Calu3 (cell line): ENCODE data around the gene OR11A1. TPM values are rescaled to one million over a fixed set of nuclear protein-coding genes. Genes with fewer than 3 reads are reported as not detected.

Experiments used
- BruUV-seq: library from RNA; stranded (reverse); fragments of 400-500 nt; replicated peaks from 2 replicates; lab custom pipeline; 2021; lab: Mats Ljungman, UMichigan
- CTCF ChIA-PET: fragments of 300-600 bp; sonication (Branson Sonifier 250); formaldehyde crosslinking; loops from one replicate; lab custom pipeline; 2022; ENCODE audit warnings: antibody characterized with exemption; lab: Charles Lee
- DNase-seq: peaks from one replicate; pipeline ENCODE4 v3.0.0; 2022
- H3K27ac Mint-ChIP-seq: one replicate; pipeline ENCODE4 v1.8.0; 2022; ENCODE audit warnings: mixed read lengths; ENCODE audit not compliant: unreplicated experiment
- H3K27me3 Mint-ChIP-seq: one replicate; pipeline ENCODE4 v1.8.0; 2022; ENCODE audit warnings: mixed read lengths; ENCODE audit not compliant: unreplicated experiment
- H3K36me3 Mint-ChIP-seq: one replicate; pipeline ENCODE4 v1.8.0; 2022; ENCODE audit warnings: mild to moderate bottlenecking, moderate library complexity, mixed read lengths; ENCODE audit not compliant: insufficient read depth, unreplicated experiment
- H3K4me1 Mint-ChIP-seq: one replicate; pipeline ENCODE4 v1.8.0; 2022; ENCODE audit warnings: mild to moderate bottlenecking, low read depth, mixed read lengths; ENCODE audit not compliant: unreplicated experiment
- H3K4me3 Mint-ChIP-seq: one replicate; pipeline ENCODE4 v1.8.0; 2022; ENCODE audit warnings: mild to moderate bottlenecking, low read depth, moderate library complexity, mixed read lengths; ENCODE audit not compliant: unreplicated experiment
- H3K9me3 Mint-ChIP-seq: one replicate; pipeline ENCODE4 v1.8.0; 2022; ENCODE audit warnings: low read depth, mixed read lengths; ENCODE audit not compliant: unreplicated experiment
- CTCF ChIP-seq: fragments of 200-600 bp; IDR thresholded peaks from one replicate; pipeline ENCODE4 v1.8.0; 2022; ENCODE audit warnings: antibody characterized with exemption; ENCODE audit not compliant: unreplicated experiment
- intact Hi-C: fragments of 100-400 bp; cut with micrococcal nuclease; formaldehyde crosslinking; loops from one replicate; pipeline ENCODE4 v1.10.0; 2022; ENCODE audit not compliant: unreplicated experiment
- total RNA-seq: library from RNA; stranded (reverse); gene quantifications from 2 replicates; pipeline ENCODE4 v1.2.3, GENCODE V29; 2022

OR11A1 gene
- total RNA-seq, 1 experiment from 2014 or later: not detected

GRCh38 chr6:29419516-29419915 lies 37.4 kb downstream of the OR11A1 start:
- H3K27ac Mint-ChIP-seq: no peak overlapping the region
- no TSS peak for BruUV-seq
- CTCF ChIA-PET: no interaction called here
- intact Hi-C loops: loop anchor here (10.0 kb wide), 1 partner anchor 95 kb away; no protein-coding TSS in a partner anchor
- TF ChIP-seq CTCF: no peak
- no peak overlapping the region for H3K4me3 Mint-ChIP-seq
- DNase-seq: no peak
- H3K4me1 Mint-ChIP-seq: no peaks in the 10 kb centered on the region
- H3K27me3 Mint-ChIP-seq: no peaks in the 10 kb centered on the region
- no peaks in the 10 kb centered on the region for H3K36me3 Mint-ChIP-seq
- H3K9me3 Mint-ChIP-seq: peaks cover 2% of the 10 kb centered on the region

GRCh38 chr6:29414588-29414987 lies 42.3 kb downstream of the OR11A1 start, which contains the start of gene OR12D1:
TSS of gene OR12D1 (plus strand) at chr6:29414928.
- BruUV-seq: no TSS peak
- Mint-ChIP-seq H3K4me3 (no peak within 1 kb of the TSS), H3K36me3 (no peaks in the 10 kb centered on the region), H3K27me3 (no peaks in the 10 kb centered on the region), H3K9me3 (peaks cover 10% of the 10 kb centered on the region), H3K4me1 (no peaks in the 10 kb centered on the region), H3K27ac (no peak within 1 kb of the TSS)
- DNase-seq: peak; percentile 36
- intact Hi-C loops: loop anchor here (1.0 to 10.0 kb wide), 3 partner anchors 47 to 175 kb away; no protein-coding TSS in a partner anchor
- CTCF ChIA-PET: interaction anchor here (0.6 to 1.5 kb wide), 2 partner anchors 188 to 218 kb away, joined by 3 read pairs; partner anchors contain the start of gene GABBR1
- peak; percentile 28 for TF ChIP-seq CTCF

GRCh38 chr6:29403801-29404200 lies 53.1 kb downstream of the OR11A1 start:
- no peak for TF ChIP-seq CTCF
- no peaks in the 10 kb centered on the region for H3K4me1 Mint-ChIP-seq
- no peaks in the 10 kb centered on the region for H3K9me3 Mint-ChIP-seq
- no TSS peak for BruUV-seq
- no peak overlapping the region for H3K4me3 Mint-ChIP-seq
- H3K27ac Mint-ChIP-seq: no peak overlapping the region
- DNase-seq: no peak
- intact Hi-C loops: no loop called here
- CTCF ChIA-PET: no interaction called here
- H3K27me3 Mint-ChIP-seq: no peaks in the 10 kb centered on the region
- no peaks in the 10 kb centered on the region for H3K36me3 Mint-ChIP-seq

GRCh38 chr6:29399525-29399924 lies 57.3 kb downstream of the OR11A1 start:
- H3K27me3 Mint-ChIP-seq: no peaks in the 10 kb centered on the region
- no peak overlapping the region for H3K4me3 Mint-ChIP-seq
- no peaks in the 10 kb centered on the region for H3K4me1 Mint-ChIP-seq
- no peak for TF ChIP-seq CTCF
- CTCF ChIA-PET: no interaction called here
- H3K27ac Mint-ChIP-seq: no peak overlapping the region
- intact Hi-C loops: no loop called here
- no peak for DNase-seq
- no peaks in the 10 kb centered on the region for H3K36me3 Mint-ChIP-seq
- H3K9me3 Mint-ChIP-seq: no peaks in the 10 kb centered on the region
- no TSS peak for BruUV-seq
